SK-N-MC (cell line): ENCODE results near the gene SAT1.

Source experiments
- DNase-seq: peaks from one replicate; pipeline ENCODE4 v3.0.0-alpha.2; 2011; ENCODE audit warnings: low read depth, low spot score
- H3K27ac ChIP-seq: fragments of 200-600 bp; sonication (generic); 2 replicates; pipeline ENCODE4 v1.5.1; 2016; ENCODE audit warnings: mixed run types
- H3K36me3 ChIP-seq: fragments of 200-600 bp; sonication (generic); 2 replicates; pipeline ENCODE4 v1.6.1; 2017; ENCODE audit warnings: antibody characterized with exemption, low read length, mixed read lengths; ENCODE audit not compliant: insufficient read depth
- H3K4me3 ChIP-seq: fragments of 200-600 bp; sonication (generic); 2 replicates; pipeline ENCODE4 v1.5.1; 2016
- H3K9ac ChIP-seq: fragments of 200-600 bp; sonication (generic); 2 replicates; pipeline ENCODE4 v1.8.0; 2017; ENCODE audit warnings: mixed run types, mixed read lengths; ENCODE audit not compliant: insufficient read length
- H3K9me3 ChIP-seq: fragments of 200-600 bp; sonication (generic); 2 replicates; pipeline ENCODE4 v1.6.1; 2017; ENCODE audit warnings: low read depth, mild to moderate bottlenecking, antibody characterized with exemption, low read length, moderate library complexity, mixed read lengths
- EZH2 ChIP-seq: fragments of 200-600 bp; sonication (generic); IDR thresholded peaks from one replicate; pipeline ENCODE4 v1.6.1; 2017; ENCODE audit warnings: antibody characterized with exemption
- FOXP2 ChIP-seq: optimal IDR thresholded peaks from 2 replicates; pipeline ENCODE3; 2011; ENCODE audit warnings: mild to moderate bottlenecking, moderate library complexity; ENCODE audit not compliant: insufficient read depth; ENCODE audit errors: extremely low read length, control extremely low read depth
- POLR2AphosphoS5 ChIP-seq: IDR thresholded peaks from 2 replicates; pipeline ENCODE4 v1.6.1; 2012; ENCODE audit warnings: mild to moderate bottlenecking, low read depth, low read length, borderline replicate concordance

The SAT1 gene

DNA sequence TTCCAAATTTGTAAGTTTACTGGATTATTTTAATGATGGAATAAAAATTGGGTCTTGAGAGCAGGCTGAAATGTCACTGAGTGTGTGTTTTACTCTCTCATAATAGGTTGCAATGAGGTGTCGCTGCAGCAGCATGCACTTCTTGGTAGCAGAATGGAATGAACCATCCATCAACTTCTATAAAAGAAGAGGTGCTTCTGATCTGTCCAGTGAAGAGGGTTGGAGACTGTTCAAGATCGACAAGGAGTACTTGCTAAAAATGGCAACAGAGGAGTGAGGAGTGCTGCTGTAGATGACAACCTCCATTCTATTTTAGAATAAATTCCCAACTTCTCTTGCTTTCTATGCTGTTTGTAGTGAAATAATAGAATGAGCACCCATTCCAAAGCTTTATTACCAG is 2.6 kb downstream of the SAT1 start:
- H3K36me3 ChIP-seq = no peaks in the 10 kb centered on the region; the same call in 1 of the 2 replicates
- no peak for TF ChIP-seq POLR2AphosphoS5
- no peak for TF ChIP-seq EZH2
- TF ChIP-seq FOXP2 = no peak
- no peaks in the 10 kb centered on the region for H3K9me3 ChIP-seq
- no peak for DNase-seq
- no peak overlapping the region for H3K9ac ChIP-seq
- H3K4me3 ChIP-seq = no peak overlapping the region
- no peak overlapping the region for H3K27ac ChIP-seq

- Histone ChIP-seq H3K36me3 (no peaks in the 10 kb centered on the region; the same call in 1 of the 2 replicates), H3K27ac (no peak overlapping the region), H3K4me3 (no peak overlapping the region), H3K9ac (no peak overlapping the region), H3K9me3 (no peaks in the 10 kb centered on the region)
- DNase-seq = no peak
- TF ChIP-seq FOXP2 (no peak), POLR2AphosphoS5 (no peak), EZH2 (no peak)
Measured at GRCh38 chrX:23786268-23786815, 3.4 kb downstream of the SAT1 start.

GRCh38 chrX:23787745-23788118 is 4.8 kb downstream of the SAT1 start:
- Histone ChIP-seq H3K4me3 (no peak overlapping the region), H3K27ac (no peak overlapping the region), H3K36me3 (no peaks in the 10 kb centered on the region; the same call in 1 of the 2 replicates), H3K9ac (no peak overlapping the region), H3K9me3 (no peaks in the 10 kb centered on the region)
- TF ChIP-seq FOXP2 (no peak), EZH2 (no peak)
- no peak for DNase-seq

GRCh38 chrX:23788521-23788920 is 5.5 kb downstream of the SAT1 start:
- H3K4me3 ChIP-seq = no peak overlapping the region
- no peak for DNase-seq
- no peaks in the 10 kb centered on the region for H3K9me3 ChIP-seq
- H3K9ac ChIP-seq = no peak overlapping the region
- H3K27ac ChIP-seq = no peak overlapping the region
- H3K36me3 ChIP-seq = no peaks in the 10 kb centered on the region; the same call in 1 of the 2 replicates
- no peak for TF ChIP-seq FOXP2
- TF ChIP-seq EZH2 = no peak
- no peak for TF ChIP-seq POLR2AphosphoS5

DNA sequence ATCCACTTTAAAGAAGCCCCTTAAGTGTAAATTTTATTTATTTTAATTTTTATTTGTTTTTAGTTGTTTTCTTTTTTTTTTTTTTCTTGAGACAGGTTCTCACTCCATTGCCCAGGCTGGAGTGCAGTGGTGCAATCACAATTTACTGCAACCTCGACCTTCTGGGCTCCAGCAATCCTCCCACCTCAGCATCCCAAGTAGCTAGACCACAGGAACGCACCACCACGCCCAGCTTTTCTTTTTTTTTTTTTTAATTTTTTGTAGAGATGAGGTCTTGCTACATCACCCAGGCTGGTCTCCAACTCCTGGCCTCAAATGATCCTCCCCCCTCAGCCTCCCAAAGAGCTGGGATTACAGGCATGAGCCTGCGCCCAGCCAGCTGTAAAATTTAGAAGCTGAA is 6.0 kb downstream of the SAT1 start:
- H3K4me3 ChIP-seq = no peak overlapping the region
- no peak for DNase-seq
- H3K9me3 ChIP-seq = no peaks in the 10 kb centered on the region
- H3K36me3 ChIP-seq = no peaks in the 10 kb centered on the region; the same call in 1 of the 2 replicates
- no peak overlapping the region for H3K9ac ChIP-seq
- no peak overlapping the region for H3K27ac ChIP-seq
- TF ChIP-seq POLR2AphosphoS5 (no peak), EZH2 (no peak), FOXP2 (no peak)

GRCh38 chrX:23789386-23790154 is 6.6 kb downstream of the SAT1 start:
- Histone ChIP-seq H3K27ac (no peak overlapping the region), H3K36me3 (no peaks in the 10 kb centered on the region; the same call in 1 of the 2 replicates), H3K9ac (no peak overlapping the region), H3K9me3 (no peaks in the 10 kb centered on the region), H3K4me3 (no peak overlapping the region)
- no peak for TF ChIP-seq POLR2AphosphoS5
- no peak for DNase-seq

DNA sequence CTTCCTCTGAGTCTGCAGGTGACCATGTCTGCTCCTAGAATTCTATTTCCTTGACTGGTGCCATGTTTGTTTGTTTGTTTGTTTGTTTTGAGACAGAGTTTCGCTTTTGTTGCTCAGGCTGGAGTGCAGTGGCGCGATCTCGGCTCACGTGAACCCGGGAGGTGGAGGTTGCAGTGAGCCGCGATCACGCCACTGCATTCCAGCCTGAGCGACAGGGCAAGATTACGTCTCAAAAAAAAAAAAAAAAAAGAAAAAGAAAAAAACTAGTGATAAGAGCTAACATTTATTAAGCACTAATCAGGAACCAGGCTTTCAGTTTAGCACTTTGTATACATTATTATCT is 7.2 kb downstream of the SAT1 start:
- Histone ChIP-seq H3K9ac (no peak overlapping the region), H3K27ac (no peak overlapping the region)
- DNase-seq = no peak

DNA sequence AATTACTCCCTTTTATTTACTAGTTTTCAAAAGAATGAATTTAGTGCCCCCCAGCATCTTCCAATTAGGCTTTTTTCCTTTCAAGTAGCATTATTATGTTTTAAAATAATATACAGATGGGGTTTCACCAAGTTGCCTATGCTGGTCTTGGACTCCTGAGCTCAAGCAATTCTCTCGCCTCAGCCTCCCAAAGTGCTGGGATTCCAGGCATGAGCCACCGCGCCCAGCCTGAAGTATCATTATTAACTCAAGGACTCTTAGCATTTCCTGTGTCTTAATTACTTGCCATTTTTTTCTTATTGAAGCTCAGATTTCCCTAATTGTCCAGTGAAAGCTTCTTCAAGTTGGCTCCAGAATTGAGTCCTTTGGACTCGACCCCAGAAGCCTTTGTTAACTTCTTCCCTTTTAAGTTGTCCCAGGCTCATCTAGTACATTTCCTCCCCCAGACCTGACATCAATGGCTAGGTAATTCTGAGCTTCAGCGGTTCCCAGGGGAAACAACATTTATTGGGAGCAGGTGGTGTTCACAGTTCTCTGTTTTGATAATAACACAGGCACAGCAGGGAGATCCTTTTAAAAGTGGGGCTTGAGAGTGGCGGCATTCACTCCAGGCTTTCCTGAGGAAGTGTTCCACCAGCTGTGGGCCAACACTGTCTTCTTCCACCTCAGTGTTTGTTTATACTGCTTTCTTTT is 10.0 kb downstream of the SAT1 start:
- no peak overlapping the region for H3K9ac ChIP-seq
- H3K36me3 ChIP-seq = no peaks in the 10 kb centered on the region
- DNase-seq = no peak
- no peaks in the 10 kb centered on the region for H3K9me3 ChIP-seq
- H3K4me3 ChIP-seq = peak overlapping the region; percentile 30; the same call in 1 of the 2 replicates
- H3K27ac ChIP-seq = no peak overlapping the region
- TF ChIP-seq EZH2 (no peak), FOXP2 (no peak), POLR2AphosphoS5 (no peak)

More for the DNA sequence above, 7.2 kb downstream of the SAT1 start:
- Histone ChIP-seq H3K4me3 (no peak overlapping the region), H3K9me3 (no peaks in the 10 kb centered on the region), H3K36me3 (no peaks in the 10 kb centered on the region; the same call in 1 of the 2 replicates)
- no peak for TF ChIP-seq EZH2
- TF ChIP-seq POLR2AphosphoS5 = no peak
- no peak for TF ChIP-seq FOXP2

DNA sequence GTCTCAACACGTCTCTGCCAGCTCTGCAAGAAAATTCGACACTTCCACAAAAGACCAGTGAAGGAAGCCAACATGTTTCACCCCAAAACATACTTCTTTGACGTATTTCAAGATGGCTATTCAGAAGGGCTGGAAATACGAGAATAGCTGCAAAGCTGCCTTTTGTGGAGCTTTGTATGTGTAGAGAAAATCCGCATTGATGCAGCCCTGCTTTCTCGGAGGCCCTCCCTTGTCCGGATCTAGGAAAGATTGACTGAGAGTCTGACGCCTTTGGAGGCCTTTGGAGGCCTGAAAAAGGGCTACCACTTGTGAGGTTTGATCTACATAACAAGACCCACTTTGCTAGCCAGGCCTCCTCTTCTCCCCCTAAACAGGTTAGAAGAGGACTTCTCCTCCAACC is 12.2 kb downstream of the SAT1 start:
- H3K4me3 ChIP-seq = no peak overlapping the region
- no peak overlapping the region for H3K9ac ChIP-seq
- no peak for TF ChIP-seq POLR2AphosphoS5
- TF ChIP-seq EZH2 = no peak
- TF ChIP-seq FOXP2 = no peak
- no peak overlapping the region for H3K27ac ChIP-seq
- no peaks in the 10 kb centered on the region for H3K36me3 ChIP-seq
- DNase-seq = no peak
- no peaks in the 10 kb centered on the region for H3K9me3 ChIP-seq
